Astrocyte (in vitro differentiated cells and primary cell): ENCODE data around the gene EPB41. TPM values are rescaled to one million over a fixed set of nuclear protein-coding genes. Genes with fewer than 3 reads are reported as not detected.

Experiments used
- DNase-seq: peaks from one replicate; pipeline ENCODE4 v3.0.0-alpha.2; 2010; ENCODE audit warnings: low read depth
- FAIRE-seq: peaks from 2 replicates; lab custom pipeline; 2011; peaks lifted over from hg19 to GRCh38; lab: Jason Lieb, UNC
- H2AFZ ChIP-seq: 2 replicates; pipeline ENCODE4 v1.6.0; 2012; ENCODE audit warnings: low read depth, low read length, inconsistent platforms
- H3K27ac ChIP-seq: 2 replicates; pipeline ENCODE4 v1.5.1; 2011; ENCODE audit warnings: low read depth, low read length, inconsistent platforms
- H3K27me3 ChIP-seq: 2 replicates; pipeline ENCODE4 v1.6.0; 2011; ENCODE audit warnings: low read length, inconsistent platforms; ENCODE audit not compliant: insufficient read depth
- H3K36me3 ChIP-seq: 2 replicates; pipeline ENCODE4 v1.5.1; 2011; ENCODE audit warnings: low read length, inconsistent platforms; ENCODE audit not compliant: insufficient read depth
- H3K4me1 ChIP-seq: 2 replicates; pipeline ENCODE4 v1.5.1; 2011; ENCODE audit warnings: low read length, inconsistent platforms; ENCODE audit not compliant: insufficient read depth
- H3K4me2 ChIP-seq: 2 replicates; pipeline ENCODE4 v1.6.0; 2012; ENCODE audit warnings: low read length, inconsistent platforms
- H3K4me3 ChIP-seq: 2 replicates; pipeline ENCODE4 v1.5.1; 2011; ENCODE audit warnings: low read depth, mild to moderate bottlenecking, low read length, inconsistent platforms; ENCODE audit not compliant: insufficient read depth
- H3K79me2 ChIP-seq: 2 replicates; pipeline ENCODE4 v1.6.0; 2012; ENCODE audit warnings: mild to moderate bottlenecking, low read length, inconsistent platforms; ENCODE audit not compliant: insufficient read depth
- H3K9ac ChIP-seq: 2 replicates; pipeline ENCODE4 v1.6.0; 2012; ENCODE audit warnings: mild to moderate bottlenecking, low read length, inconsistent platforms
- H3K9me3 ChIP-seq: 2 replicates; pipeline ENCODE4 v1.5.1; 2012; ENCODE audit warnings: low read depth, mild to moderate bottlenecking, low read length, inconsistent platforms; ENCODE audit not compliant: insufficient read depth
- H4K20me1 ChIP-seq: 2 replicates; pipeline ENCODE4 v1.6.0; 2012; ENCODE audit warnings: low read length, inconsistent platforms; ENCODE audit not compliant: insufficient read depth
- H3K27ac Mint-ChIP-seq: one replicate; pipeline ENCODE4 v1.8.0; 2021; ENCODE audit warnings: mild to moderate bottlenecking, mixed read lengths; ENCODE audit not compliant: unreplicated experiment
- H3K27me3 Mint-ChIP-seq: one replicate; pipeline ENCODE4 v1.8.0; 2021; ENCODE audit warnings: low read depth, mixed read lengths; ENCODE audit not compliant: unreplicated experiment
- H3K36me3 Mint-ChIP-seq: one replicate; pipeline ENCODE4 v1.8.0; 2021; ENCODE audit warnings: low read depth, mixed read lengths; ENCODE audit not compliant: unreplicated experiment
- H3K4me1 Mint-ChIP-seq: one replicate; pipeline ENCODE4 v1.8.0; 2021; ENCODE audit warnings: low read depth, mixed read lengths; ENCODE audit not compliant: unreplicated experiment
- H3K4me3 Mint-ChIP-seq: one replicate; pipeline ENCODE4 v1.8.0; 2021; ENCODE audit warnings: mild to moderate bottlenecking, moderate library complexity, mixed read lengths; ENCODE audit not compliant: unreplicated experiment
- H3K9me3 Mint-ChIP-seq: one replicate; pipeline ENCODE4 v1.8.0; 2021; ENCODE audit warnings: mild to moderate bottlenecking, mixed read lengths; ENCODE audit not compliant: unreplicated experiment
- CTCF ChIP-seq: IDR thresholded peaks from 2 replicates; pipeline ENCODE4 v1.5.1; 2011; ENCODE audit warnings: low read depth, mild to moderate bottlenecking, inconsistent platforms, low read length, moderate library complexity; ENCODE audit not compliant: insufficient read depth
- EZH2 ChIP-seq: IDR thresholded peaks from 2 replicates; pipeline ENCODE4 v1.6.1; 2012; ENCODE audit warnings: mild to moderate bottlenecking, low read length, inconsistent platforms; ENCODE audit not compliant: insufficient read depth
- total RNA-seq: library from RNA; stranded (reverse); gene quantifications from 2 replicates; pipeline ENCODE4 v1.2.1, GENCODE V29; 2021

The EPB41 gene
- total RNA-seq, 1 donor from 2014 or later, result 13.9 TPM

- H3K4me1 Mint-ChIP-seq, result peaks cover 32% of the 10 kb centered on the region
- DNase-seq, result no peak
- Histone ChIP-seq H4K20me1 (peaks cover 96% of the 10 kb centered on the region), H3K36me3 (peaks cover 28% of the 10 kb centered on the region), H3K4me1 (peaks cover 14% of the 10 kb centered on the region), H3K9ac (no peak overlapping the region), H3K79me2 (peaks cover 100% of the 10 kb centered on the region), H3K4me3 (no peak overlapping the region), H3K9me3 (no peaks in the 10 kb centered on the region), H3K27me3 (no peaks in the 10 kb centered on the region), H3K27ac (no peak overlapping the region), H2AFZ (no peak overlapping the region), H3K4me2 (peak overlapping the region; percentile 4)
- no peaks in the 10 kb centered on the region for H3K27me3 Mint-ChIP-seq
- TF ChIP-seq EZH2 (no peak), CTCF (no peak)
- FAIRE-seq, result no peak
- H3K4me3 Mint-ChIP-seq, result no peak overlapping the region
- H3K36me3 Mint-ChIP-seq, result peaks cover 9% of the 10 kb centered on the region
- no peak overlapping the region for H3K27ac Mint-ChIP-seq
- H3K9me3 Mint-ChIP-seq, result no peaks in the 10 kb centered on the region
Measured at GRCh38 chr1:29166291-29166878, 252.0 kb downstream of the EPB41 start.

- peaks cover 28% of the 10 kb centered on the region for H3K36me3 ChIP-seq
- no peak overlapping the region for H3K4me3 Mint-ChIP-seq
- FAIRE-seq, result no peak
Measured at GRCh38 chr1:29167904-29168303, 253.5 kb downstream of the EPB41 start.

More at GRCh38 chr1:29167904-29168303, 253.5 kb downstream of the EPB41 start:
- no peak for DNase-seq
- Histone ChIP-seq H3K9ac (no peak overlapping the region), H2AFZ (no peak overlapping the region), H3K79me2 (peaks cover 100% of the 10 kb centered on the region), H3K4me2 (no peak overlapping the region), H3K9me3 (no peaks in the 10 kb centered on the region), H3K27ac (no peak overlapping the region), H4K20me1 (peaks cover 97% of the 10 kb centered on the region), H3K4me1 (peaks cover 14% of the 10 kb centered on the region), H3K27me3 (no peaks in the 10 kb centered on the region), H3K4me3 (no peak overlapping the region)
- Mint-ChIP-seq H3K4me1 (peaks cover 32% of the 10 kb centered on the region), H3K36me3 (peaks cover 9% of the 10 kb centered on the region), H3K27me3 (no peaks in the 10 kb centered on the region), H3K27ac (no peak overlapping the region), H3K9me3 (no peaks in the 10 kb centered on the region)
- TF ChIP-seq EZH2, result no peak
- no peak for TF ChIP-seq CTCF

Other genes with a start within 250 kb of the EPB41 start
- 11.9 and 12.6 TPM in 2 replicates for gene GMEB1, start 245.8 kb upstream of the EPB41 start, total RNA-seq
- 91.3 and 97.5 TPM in 2 replicates for gene YTHDF2, start 177.6 kb upstream of the EPB41 start, total RNA-seq
- 0.79 and 1.2 TPM in 2 replicates for gene OPRD1, start 102.4 kb upstream of the EPB41 start, total RNA-seq
- 3.6 and 4.7 TPM in 2 replicates for gene TMEM200B, start 209.3 kb downstream of the EPB41 start, total RNA-seq